DLD1 (cell line): ENCODE results near the gene ALG10B.
"Not testable (repeated sequence)": the region's sequence is repeated elsewhere in the genome, so short reads cannot be mapped to it uniquely, and the experiment has no call there.

Experiments used
- in situ Hi-C: cut with HindIII; loops from 2 replicates; pipeline ENCODE4 v1.10.0; 2017; ENCODE audit warnings: low sequenced_read_pairs

ALG10B gene

DNA sequence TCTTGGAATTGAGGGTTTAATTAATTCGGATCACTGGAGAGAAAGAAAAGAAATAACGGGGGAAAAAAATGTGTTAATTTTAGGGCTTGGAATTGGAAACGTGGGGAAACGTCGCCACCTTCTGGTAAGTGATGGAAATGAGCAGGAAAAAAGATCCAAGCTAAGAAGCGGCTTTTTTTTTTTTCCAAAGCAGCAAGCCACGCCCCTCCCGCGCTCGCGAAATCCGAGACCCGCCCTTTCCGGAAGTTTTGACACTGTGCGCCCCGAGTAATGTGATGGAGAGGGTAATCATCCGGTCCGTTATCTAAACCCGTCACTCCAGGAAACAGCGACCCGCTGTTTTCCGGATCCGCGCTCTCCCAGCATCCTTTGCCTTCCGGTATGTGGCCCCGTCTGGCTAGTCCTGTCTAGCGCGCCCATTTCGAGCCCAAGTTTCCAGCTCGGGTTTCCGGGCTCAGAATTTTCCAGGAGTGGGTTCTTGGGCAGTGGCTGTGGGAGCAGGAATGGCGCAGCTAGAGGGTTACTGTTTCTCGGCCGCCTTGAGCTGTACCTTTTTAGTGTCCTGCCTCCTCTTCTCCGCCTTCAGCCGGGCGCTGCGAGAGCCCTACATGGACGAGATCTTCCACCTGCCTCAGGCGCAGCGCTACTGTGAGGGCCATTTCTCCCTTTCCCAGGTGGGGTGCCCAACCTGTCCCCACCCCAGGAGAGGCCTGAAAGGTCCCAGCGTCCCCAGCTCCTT is at the start of gene ALG10B:
ALG10B (plus strand) TSS at position 384 of the 739 bp plus-strand sequence; CDS start at position 504, 120 bp downstream.
- in situ Hi-C loops = no loop called here

- in situ Hi-C loops = no loop called here
These were observed 48.0 kb upstream of the ALG10B start for GRCh38 chr12:38268612-38269011.

DNA sequence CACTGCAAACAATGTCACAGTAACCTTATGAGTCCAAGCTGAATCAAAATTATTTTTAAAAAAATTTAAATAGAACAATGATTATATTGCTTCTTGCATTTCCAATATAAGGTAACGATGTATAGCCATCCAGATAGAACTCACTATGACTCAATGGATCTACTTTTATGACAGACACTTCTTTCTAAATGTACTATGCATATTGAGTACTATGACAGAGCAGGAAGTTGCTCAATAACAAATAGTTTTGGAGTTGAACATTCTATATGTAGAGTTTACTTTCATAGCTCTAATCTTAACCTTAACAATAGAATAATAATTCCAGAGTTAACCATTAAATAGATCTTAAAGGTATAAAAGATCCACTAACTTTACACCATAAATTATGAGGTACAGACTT is 46.7 kb upstream of the ALG10B start:
- in situ Hi-C loops = no loop called here

DNA sequence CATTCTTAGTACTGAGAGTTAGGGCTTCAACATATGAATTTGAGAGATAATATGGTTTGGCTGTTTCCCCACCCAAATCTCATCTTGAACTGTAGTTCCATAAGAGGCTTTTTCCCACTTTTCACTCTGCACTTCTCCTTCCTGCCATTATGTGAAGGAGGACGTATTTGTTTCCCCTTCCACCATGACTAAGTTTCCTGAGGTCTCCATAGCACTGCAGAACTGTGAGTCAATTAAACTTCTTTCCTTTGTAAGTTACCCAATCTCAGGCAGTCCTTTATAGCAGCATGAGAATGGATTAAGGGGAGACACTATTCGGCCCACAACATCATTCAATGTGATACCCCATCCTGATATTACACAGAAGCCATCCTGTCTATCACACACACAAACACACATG is 36.8 kb upstream of the ALG10B start:
- in situ Hi-C loops = no loop called here

DNA sequence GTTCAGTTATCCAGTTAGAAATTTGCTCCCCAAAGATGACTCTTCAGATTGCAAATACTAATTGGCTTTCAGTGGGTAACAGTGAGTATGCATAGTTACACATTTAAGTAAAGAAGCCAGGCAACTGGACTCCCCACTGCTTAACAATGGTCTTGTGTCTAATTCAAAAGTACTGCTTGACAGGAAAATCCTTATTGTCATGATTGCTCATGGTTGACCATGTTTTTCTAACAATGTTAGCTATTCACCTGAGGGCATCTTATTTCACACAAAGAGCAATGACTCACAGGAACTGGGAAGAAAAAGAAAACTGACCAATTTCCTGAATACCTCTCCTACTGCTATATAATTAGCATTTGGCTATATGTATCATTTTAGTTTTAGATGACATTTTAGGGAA is 33.7 kb upstream of the ALG10B start:
- in situ Hi-C loops = no loop called here

DNA sequence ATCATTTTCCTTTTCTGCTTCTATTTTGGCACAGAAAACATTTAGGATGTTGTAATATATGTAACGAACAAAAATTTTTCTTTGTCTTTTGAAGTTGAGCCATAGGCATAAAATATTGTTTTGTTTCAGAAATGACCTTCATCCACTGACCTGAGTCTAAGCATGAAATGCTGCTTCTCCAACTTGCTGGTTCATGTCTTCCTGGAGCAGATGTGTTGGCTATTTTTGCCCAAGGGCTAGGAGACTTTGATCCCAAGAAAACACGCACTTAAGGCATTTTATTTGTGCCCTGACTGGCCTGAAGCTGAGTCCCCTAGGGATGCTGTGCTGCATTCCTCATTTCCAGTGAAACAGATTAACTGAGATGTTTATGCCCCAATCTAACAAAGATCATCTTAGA is 27.2 kb upstream of the ALG10B start:
- in situ Hi-C loops = no loop called here

GRCh38 chr12:38291160-38291559 is 25.4 kb upstream of the ALG10B start:
- in situ Hi-C loops = no loop called here

DNA sequence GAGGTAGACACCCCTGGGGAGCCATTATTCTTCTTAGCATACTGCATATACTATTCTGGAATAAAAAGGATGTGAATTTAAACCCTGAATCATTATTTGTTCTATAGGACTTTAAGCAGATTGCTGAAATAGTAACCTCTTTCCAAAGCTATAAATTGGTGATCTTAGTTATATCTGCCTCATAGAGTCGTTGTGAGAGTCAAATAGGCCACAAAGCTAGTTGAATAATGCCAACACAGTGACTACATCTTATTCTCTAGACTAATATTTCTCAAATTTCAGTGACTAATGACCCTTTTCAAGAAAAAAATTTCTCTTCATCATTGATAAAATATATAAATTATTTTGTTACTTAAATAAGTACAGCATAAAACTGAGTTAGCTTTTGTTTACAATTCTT is 13.6 kb upstream of the ALG10B start:
- in situ Hi-C loops = not testable (repeated sequence)

- in situ Hi-C loops = not testable (repeated sequence)
These were observed 5.4 kb downstream of the ALG10B start for GRCh38 chr12:38321966-38322365.

GRCh38 chr12:38324912-38325311 is 8.3 kb downstream of the ALG10B start:
- in situ Hi-C loops = no loop called here

GRCh38 chr12:38327356-38327755 is 10.8 kb downstream of the ALG10B start:
- in situ Hi-C loops = no loop called here

GRCh38 chr12:38328306-38328895 is 11.8 kb downstream of the ALG10B start:
- in situ Hi-C loops = no loop called here

GRCh38 chr12:38330414-38330813 is 13.8 kb downstream of the ALG10B start:
- in situ Hi-C loops = not testable (repeated sequence)

GRCh38 chr12:38332814-38333213 is 16.2 kb downstream of the ALG10B start:
- in situ Hi-C loops = no loop called here

DNA sequence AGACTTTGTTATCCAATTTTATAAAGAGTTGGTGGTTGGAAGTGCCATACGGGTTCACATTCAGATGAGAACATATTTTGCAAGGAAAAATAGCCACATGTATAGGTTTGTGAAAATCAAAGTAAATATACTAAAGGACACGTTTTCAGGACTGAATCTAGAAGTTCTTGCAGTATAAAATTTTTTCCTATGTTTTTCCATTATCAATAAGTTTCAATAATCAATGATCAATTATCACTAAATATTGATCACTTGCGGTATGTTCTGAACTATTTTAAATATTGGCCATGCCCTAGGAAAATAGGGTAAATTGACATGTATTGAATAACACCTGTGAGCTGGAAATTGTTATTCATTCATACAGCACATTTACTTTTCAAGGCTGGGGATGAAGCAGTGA is 25.9 kb downstream of the ALG10B start:
- in situ Hi-C loops = no loop called here

DNA sequence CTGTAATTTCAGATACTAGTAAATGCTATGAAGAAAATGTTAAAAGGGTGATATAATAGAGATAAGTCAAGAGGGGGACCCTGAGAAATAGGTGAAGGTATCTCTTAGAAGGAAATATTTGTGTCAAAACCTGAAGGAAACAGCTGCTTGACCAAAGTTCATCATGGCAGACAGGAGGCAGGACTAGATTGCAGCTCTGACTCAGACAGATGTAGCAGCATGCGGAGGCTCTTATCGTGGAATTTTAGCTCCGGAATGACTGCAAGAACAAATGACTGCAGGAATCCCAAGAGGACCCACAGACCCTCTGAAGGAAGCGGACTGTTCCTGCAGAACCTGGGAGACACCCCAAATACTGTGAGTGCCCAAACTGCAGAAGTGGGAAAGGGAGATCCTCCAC is 26.7 kb downstream of the ALG10B start:
- in situ Hi-C loops = not testable (repeated sequence)

DNA sequence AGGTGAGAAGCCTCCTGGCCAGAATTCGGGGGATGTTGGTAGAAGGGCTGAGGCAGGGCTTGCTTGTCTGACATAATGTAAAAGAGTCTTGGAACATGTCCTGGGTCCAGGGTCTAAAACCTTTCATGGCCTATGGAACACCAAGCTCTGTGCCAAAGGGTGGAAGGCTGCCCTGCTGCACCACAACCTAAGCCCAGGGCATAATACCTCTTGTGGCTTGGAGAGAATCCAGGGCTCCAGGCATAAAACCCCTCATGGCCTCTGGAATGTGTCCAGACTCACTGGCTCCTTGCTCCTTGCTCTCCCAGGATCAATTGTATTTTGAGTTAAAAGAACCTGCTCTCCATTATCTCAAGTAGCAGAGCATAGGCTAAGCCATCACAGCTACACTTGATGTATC is 27.3 kb downstream of the ALG10B start:
- in situ Hi-C loops = not testable (repeated sequence)

GRCh38 chr12:38350342-38351174 is 34.0 kb downstream of the ALG10B start:
- in situ Hi-C loops = no loop called here

GRCh38 chr12:38351175-38351508 is 34.6 kb downstream of the ALG10B start:
- in situ Hi-C loops = not testable (repeated sequence)

- in situ Hi-C loops = no loop called here
These were observed 50.9 kb downstream of the ALG10B start for GRCh38 chr12:38367506-38367905.

GRCh38 chr12:38370311-38370710 is 53.7 kb downstream of the ALG10B start:
- in situ Hi-C loops = no loop called here

DNA sequence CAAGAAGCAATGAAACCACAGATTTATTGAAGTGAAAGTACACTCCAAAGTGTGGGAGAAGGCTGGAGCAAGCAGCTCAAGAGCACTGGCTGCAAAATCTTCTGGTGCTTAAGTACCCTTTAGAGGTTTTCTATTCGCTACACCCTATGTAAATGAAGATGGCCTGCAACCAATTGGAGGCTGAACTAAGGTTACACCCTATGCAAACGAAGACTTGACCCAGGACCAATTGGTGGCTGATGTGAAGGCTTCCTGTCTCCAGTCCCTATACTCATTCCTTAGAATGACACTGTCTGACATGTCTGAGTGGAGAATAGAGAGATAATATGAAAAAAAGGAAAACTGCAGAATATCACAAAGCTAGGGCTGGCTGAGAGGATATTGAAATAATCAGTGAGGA is 57.2 kb downstream of the ALG10B start:
- in situ Hi-C loops = no loop called here
